ENCODE results near the gene GJA1.
A peak's percentile ranks its signal among the peaks of the same experiment; 100 is the strongest.
"Not testable (repeated sequence)": the region's sequence is repeated elsewhere in the genome, so short reads cannot be mapped to it uniquely, and the experiment has no call there.

GJA1 gene

DNA sequence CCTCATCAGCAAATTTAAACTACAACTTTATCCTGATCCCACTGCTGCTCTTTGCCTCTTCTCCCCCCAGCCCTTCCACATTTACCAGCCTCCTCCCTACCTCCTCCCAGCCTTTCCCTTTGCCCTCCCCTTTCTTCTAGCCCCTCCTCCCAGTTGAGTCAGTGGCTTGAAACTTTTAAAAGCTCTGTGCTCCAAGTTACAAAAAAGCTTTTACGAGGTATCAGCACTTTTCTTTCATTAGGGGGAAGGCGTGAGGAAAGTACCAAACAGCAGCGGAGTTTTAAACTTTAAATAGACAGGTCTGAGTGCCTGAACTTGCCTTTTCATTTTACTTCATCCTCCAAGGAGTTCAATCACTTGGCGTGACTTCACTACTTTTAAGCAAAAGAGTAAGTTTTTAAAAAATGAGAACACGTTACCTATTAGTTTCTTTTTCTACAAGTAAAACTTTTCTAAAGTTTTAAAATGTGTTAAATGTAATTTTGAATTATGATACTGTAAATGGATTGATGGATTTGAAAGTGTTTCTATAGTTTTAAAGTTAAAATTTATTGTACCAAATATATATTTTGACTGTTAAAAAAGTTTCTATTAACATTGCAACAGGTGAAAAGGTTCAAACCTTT is at the start of gene GJA1:
TSS of gene GJA1 (plus strand) at position 203 of the 626 bp plus-strand sequence. CDS start 11,202 bp downstream, outside the sequence.
- DNase-seq (ENCODE audit: low read depth): peak; percentile 89
- peak within 1 kb of the TSS; percentile 80 for H3K4me3 ChIP-seq (ENCODE audit: low read depth, low read length)
- TF ChIP-seq, protein P1, sequence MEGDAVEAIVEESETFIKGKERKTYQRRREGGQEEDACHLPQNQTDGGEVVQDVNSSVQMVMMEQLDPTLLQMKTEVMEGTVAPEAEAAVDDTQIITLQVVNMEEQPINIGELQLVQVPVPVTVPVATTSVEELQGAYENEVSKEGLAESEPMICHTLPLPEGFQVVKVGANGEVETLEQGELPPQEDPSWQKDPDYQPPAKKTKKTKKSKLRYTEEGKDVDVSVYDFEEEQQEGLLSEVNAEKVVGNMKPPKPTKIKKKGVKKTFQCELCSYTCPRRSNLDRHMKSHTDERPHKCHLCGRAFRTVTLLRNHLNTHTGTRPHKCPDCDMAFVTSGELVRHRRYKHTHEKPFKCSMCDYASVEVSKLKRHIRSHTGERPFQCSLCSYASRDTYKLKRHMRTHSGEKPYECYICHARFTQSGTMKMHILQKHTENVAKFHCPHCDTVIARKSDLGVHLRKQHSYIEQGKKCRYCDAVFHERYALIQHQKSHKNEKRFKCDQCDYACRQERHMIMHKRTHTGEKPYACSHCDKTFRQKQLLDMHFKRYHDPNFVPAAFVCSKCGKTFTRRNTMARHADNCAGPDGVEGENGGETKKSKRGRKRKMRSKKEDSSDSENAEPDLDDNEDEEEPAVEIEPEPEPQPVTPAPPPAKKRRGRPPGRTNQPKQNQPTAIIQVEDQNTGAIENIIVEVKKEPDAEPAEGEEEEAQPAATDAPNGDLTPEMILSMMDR (conservative IDR thresholded peaks at IDR 0.05; ENCODE audit: low read depth, low read length): peak; percentile 16

DNA sequence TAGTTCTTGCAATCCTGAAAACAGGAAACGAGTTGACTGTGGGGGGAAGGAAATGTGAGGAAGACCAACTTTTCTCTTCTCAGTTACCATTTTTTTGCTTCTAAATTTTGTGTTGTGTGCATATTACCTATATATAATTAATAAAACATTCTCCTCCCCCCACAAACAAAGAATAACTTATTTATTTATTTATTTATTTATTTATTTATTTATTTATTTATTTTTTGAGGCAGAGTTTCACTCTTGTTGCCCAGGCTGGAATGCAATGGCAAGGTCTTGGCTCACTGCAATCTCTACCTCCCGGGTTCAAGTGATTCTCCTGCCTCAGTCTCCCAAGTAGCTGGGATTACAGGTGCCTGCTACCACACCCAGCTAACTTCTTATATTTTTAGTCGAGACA is 48.9 kb upstream of the GJA1 start:
- H3K4me3 ChIP-seq (ENCODE audit: low read depth, low read length): not testable (repeated sequence)

DNA sequence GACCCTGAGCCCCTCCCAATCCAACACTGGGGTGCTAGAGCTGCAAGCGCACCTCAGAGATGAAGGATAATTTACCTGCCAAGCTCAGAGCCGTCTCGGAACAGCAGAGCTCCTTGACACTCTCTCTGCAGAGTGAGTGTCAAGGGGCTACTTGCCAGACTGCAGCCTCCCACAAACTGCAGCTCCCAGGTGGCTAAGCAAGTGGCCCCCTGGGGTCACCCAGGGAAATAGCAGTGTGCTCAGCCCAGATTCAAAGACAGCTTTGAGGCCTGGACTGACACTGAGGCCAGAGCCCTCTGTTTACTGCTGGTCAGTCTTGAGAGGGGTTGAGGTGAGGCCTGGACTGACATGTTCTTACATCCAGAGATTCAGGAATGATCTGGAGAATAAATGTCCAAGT is 46.0 kb upstream of the GJA1 start:
- TF ChIP-seq, protein P1 (conservative IDR thresholded peaks at IDR 0.05; ENCODE audit: low read depth, low read length): no peak
- DNase-seq (ENCODE audit: low read depth): no peak
- no peak overlapping the region for H3K4me3 ChIP-seq (ENCODE audit: low read depth, low read length)

More for the DNA sequence above, 48.9 kb upstream of the GJA1 start:
- not testable (repeated sequence) for DNase-seq (ENCODE audit: low read depth)

DNA sequence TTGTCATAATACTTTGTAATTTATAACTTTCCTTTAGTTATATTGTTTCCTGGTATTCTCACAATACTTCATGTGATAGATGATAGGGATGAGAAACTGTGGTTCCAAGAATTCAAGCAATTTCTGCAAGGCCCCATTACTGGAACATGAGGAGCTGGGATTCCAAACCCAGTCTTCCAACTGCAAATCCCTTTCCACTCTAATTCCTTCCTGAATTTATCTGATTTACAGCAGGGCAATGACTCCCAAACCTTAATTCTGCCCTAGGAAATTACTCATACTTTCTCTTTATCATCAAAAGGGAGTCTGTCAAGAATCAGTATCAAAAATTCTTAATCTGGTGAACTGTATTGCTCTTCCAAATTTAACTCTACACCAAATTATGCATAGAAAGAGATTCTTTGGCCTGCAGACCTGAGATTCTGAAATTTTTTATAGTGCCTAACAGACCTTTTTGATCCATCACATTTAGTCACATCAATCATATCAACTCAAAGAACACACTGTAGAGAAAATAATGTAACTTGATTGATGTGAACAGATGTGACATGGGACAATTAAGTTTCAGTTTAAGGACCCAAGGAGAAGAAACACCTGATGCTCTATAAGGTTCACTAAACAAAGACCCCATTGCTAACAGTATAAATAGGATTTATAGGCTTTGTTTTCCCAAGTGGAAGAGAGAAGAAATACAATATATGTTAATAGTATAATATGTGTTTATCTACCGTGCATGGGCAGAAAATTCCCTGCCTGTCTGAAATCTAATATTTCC is 41.5 kb upstream of the GJA1 start:
- TF ChIP-seq, protein P1 (conservative IDR thresholded peaks at IDR 0.05; ENCODE audit: low read depth, low read length): no peak
- no peak for DNase-seq (ENCODE audit: low read depth)
- H3K4me3 ChIP-seq (ENCODE audit: low read depth, low read length): no peak overlapping the region

DNA sequence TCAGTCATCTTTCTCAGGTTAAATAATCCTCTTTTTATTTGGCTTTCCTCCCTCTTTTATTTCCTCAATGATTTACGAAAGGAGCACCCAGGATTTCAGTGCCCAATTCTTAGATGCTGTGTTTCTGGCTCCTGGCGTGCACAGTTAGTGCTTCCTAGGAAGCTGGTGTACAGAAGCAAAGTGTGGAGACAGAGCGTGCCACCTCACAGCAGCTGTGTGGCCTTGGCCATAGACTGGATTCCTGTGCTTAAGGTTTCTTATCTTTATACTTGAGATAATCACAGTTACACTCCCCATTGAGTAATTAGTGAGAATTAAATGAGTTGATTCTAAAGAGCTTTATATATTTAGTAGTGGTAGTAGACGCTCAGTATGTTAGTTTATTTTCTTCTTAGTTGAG is 39.7 kb upstream of the GJA1 start:
- no peak overlapping the region for H3K4me3 ChIP-seq (ENCODE audit: low read depth, low read length)
- TF ChIP-seq, protein P1 (conservative IDR thresholded peaks at IDR 0.05; ENCODE audit: low read depth, low read length): no peak
- DNase-seq (ENCODE audit: low read depth): no peak

DNA sequence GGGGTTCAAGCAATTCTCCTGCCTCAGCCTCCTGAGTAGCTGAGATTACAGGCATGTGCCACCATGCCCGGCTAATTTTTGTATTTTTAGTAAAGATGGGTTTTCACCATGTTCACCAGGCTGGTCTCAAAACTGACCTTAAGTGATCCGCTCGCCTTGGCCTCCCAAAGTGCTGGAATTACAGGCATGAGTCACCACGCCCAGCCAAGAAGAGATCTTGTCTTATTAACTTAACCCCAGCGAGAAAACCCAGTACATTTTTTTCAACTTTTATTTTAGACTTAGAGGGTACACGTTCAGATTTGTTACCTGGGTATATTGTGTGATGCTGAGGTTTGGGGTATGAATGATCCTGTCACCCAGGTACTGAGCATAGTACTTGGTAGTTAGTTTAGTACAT is 38.3 kb upstream of the GJA1 start:
- not testable (repeated sequence) for DNase-seq (ENCODE audit: low read depth)

DNA sequence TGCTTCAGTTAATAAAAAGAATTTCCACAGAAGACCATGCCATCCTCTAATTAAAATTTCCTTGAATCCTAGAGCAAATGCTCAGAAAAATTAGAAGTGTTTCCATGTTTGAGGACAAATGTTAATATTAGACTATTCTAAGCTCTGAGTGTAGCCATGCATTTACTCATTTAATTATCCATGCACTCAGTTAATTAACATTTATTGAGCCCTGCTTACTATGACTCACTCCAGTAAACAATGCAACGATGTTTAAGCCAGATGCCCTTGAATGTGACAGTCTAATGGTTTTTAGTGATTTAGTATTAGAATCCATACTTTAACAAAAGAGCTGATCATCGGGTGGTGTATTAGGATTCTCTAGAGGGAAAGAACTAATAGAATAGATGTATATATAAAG is 37.3 kb upstream of the GJA1 start:
- no peak overlapping the region for H3K4me3 ChIP-seq (ENCODE audit: low read depth, low read length)
- no peak for DNase-seq (ENCODE audit: low read depth)
- TF ChIP-seq, protein P1 (conservative IDR thresholded peaks at IDR 0.05; ENCODE audit: low read depth, low read length): no peak

More for the DNA sequence above, 38.3 kb upstream of the GJA1 start:
- not testable (repeated sequence) for H3K4me3 ChIP-seq (ENCODE audit: low read depth, low read length)

DNA sequence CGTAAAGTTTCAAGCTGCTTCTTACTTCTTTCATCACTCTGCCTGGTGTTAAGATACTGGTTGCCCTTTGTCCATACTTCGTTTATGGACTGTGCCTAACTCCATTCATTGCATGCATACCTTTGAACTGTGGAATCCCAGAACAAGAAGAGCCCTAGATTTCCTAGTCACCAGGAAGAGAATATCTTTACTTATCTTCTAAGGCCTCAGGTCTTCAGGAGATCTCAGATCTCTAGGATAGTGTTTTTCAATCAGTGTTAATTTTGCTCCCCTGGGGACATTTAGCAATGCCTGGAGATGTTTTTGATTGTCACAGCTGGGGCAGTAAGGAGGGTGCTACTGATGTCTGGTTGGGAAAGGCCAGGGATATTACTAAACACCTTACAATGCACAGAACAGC is 35.5 kb upstream of the GJA1 start:
- TF ChIP-seq, protein P1 (conservative IDR thresholded peaks at IDR 0.05; ENCODE audit: low read depth, low read length): no peak
- no peak for DNase-seq (ENCODE audit: low read depth)
- H3K4me3 ChIP-seq (ENCODE audit: low read depth, low read length): no peak overlapping the region
